HG03469 (cell line): ENCODE data around the gene KLF7.
A peak's percentile ranks its signal among the peaks of the same experiment; 100 is the strongest.

Experiments
- ATAC-seq: cut with Tn5 transposase; IDR thresholded peaks from one replicate; pipeline ENCODE4 v1.9.1; 2021; ENCODE audit warnings: mild to moderate bottlenecking, moderate library complexity, moderate number of reproducible peaks; ENCODE audit not compliant: unreplicated experiment

Gene KLF7

DNA sequence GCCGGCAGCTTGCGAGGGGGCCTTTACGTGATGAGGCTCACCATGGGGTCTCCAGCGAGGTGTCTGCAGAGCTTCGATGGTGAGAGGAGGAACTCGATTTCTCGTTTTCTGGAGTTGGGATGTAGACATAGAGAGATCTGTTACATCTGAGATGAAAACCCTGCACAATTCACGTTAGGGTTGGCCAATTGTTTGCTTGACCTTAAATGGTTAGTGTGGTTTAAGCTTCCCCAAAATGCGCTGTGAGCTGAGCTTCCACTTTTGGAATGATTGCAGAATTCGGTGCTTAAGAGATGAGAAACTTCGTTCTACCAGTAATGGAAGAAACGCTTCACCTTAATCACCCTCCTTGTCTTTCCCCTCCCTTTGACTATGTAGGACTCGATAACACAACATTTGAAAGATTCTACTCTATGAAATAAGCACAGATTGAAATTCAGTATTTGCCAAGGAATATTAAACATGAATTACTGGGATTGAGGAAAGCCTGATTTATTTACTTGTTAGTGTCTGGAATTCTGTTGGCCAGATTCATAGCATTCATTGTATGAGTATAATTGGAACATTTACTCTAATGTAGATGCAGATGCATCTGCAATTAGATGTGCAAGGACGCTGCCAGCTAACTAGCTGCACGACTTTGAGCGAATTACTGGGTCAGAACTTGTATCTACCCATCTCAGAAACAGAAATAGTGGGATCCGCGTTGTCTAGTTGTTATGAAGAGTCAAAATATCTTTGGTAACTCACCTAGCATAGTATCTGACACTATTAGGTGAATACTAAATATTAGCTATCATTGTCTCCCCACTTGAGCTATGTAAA, 1.6 kb upstream of the KLF7 start:
- no peak for ATAC-seq

DNA sequence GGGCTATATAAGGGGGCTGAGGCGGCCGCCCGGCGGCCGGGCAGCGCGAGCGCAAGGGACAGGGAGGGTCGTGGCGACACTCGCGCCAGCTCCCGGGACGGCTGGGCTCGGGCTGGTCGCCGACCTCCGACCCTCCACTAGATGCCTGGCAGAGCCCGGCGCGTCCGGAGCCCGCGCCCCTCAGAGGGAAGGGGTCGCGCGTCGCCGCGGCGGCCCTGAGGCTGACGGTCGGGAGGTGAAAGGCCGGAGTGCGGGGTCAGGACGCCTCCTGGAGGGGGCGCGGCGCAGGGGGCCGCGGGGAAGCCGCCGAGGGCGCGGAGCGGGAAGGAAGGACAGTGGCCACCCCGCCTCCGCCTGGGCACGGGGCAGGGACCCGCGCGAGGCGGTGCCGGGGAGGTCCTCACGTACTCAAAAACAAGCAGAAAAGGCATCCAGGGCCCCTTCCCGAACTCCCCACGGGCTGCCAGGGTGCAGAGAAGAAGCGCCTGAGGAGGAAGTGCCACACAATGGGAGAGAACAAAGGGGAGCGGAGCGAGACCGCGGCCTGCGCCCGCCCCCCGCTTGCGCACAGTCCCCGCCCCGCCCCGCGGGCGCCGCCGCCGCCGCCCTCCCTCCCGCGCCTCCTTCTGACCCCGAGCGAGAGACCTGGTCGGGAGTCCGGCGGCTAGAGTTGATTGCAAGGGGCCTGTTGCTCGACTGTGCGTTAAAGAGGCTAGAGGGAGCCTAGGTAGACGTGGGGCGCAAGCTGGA, 776 bp upstream of the KLF7 start:
- ATAC-seq: peak; percentile 24

- ATAC-seq: peak; percentile 92
These were observed 246 bp upstream of the KLF7 start for GRCh38 chr2:207166039-207166348.

- no peak for ATAC-seq
These were observed 1.5 kb downstream of the KLF7 start for GRCh38 chr2:207164006-207164831.

DNA sequence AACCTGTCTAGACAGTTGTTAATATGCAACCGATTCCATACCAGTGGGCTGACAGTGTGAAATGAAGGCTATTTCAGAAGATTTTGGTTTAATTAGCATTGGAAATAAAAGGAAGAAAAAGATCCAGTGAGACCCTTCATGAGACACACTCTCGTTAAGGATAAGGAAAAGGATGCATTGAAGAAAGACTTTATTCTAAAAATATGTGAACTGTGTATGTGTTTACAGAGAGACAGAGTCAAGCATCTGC, 2.1 kb downstream of the KLF7 start:
- no peak for ATAC-seq

DNA sequence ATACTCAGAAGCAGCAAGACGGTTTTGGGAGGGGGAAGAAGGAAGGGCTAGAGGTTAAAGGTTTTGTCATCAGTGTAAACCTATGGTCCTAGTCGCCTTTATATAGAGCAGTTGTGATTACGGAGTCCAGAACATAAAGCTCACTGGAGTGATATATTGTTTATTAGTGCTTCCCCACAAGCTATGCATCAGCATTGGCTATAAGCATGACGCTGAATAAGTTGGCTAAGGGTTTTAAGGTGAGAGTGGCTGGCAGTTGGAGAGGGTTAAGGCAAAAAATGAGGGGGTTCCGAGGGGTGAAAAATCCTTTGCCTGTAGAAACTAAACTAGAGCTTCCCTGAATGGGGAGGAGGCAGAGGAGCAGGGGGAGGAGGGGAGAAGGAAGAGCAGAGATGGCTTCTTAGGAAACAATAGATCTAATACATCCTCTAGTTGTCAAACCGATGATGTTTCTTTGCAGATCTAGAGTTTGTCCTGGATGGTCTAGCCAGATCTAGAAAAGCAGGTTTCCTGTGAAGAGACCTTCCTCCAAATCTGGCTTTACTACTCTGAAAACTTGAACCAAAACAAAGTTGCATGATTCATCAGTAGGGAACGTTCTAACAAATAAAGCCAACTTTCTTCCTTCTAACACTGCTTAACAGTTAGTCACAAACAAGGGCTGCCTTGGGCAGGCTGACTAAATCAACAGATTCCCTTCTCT, 2.5 kb downstream of the KLF7 start:
- no peak for ATAC-seq

DNA sequence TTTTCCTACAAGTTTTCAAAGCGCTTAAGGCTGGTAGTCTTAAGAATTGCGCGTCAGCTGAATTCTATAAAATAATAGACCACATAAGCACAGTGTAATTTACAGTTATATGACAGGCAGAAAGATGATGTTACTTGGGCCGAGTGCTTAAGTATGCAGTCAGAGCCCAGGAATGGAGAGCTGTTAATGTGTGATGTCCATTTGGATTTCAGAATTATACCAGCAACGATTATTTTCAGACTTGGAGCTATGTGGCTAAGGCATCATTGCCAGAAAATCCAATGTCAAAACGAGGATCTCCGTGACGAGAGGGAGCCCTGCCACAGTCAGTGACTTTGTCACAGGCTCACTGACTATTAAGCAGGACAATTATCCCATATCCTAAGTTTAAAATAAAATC, 3.4 kb downstream of the KLF7 start:
- no peak for ATAC-seq

DNA sequence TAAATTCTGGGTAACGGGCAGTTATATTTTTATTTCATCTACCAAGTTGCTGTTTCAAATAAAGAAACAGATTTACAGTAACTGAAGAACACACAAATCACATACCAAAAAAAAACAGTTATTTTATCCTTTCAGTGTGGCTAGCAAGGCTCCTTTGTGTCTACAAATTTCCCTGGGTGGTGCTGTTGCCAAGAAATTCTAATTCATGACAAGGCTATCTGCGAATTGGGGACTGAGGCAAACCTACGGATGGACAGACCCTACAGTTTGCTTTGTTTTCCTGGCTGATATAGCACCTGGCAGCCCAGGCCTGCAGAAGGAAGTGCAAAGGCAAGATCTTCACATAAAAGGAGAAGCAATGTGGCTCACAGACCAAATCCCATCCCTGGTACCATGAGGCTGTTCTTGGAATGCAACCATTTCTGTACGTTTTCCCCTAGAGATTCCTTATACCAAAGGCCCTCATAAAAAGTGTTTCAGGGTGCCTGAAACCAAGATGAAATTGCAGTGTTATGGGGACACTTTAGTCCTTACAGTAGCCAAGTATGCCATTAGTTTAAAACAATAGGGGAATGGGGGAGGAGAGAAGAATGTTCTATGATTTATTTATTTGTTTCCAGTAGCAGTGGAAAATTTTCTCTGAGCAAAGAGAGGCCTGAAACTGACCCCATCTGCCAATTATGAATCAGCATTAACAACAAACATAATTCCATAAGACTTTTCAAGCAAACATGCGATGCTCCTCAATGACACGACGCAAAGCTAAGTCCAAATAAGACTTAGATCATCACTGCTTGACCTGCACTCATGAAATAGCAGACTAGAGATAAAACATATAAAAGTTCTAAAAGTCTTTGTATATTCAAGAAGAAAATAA, 4.3 kb downstream of the KLF7 start:
- ATAC-seq: no peak

GRCh38 chr2:207160115-207160514, 5.6 kb downstream of the KLF7 start:
- ATAC-seq: no peak

DNA sequence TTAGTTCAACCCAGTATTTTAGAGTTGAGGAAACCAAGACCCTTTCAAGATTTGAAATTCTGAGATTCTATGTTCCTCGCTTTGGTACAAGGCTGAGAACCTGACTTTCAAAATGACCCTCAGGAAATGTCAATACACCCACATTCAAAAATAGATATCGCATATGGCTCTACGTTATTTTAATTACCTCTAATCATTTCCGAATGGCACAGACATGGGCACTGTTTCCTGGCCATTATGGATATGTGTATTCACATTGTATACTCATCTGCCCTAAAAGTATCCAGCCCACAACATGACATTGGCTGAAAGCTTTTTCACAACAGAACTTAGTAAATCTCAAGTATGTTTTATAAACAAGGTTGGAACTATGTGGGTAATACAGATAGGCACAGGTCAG, 6.7 kb downstream of the KLF7 start:
- ATAC-seq: no peak

GRCh38 chr2:207157731-207158130, 8.0 kb downstream of the KLF7 start:
- ATAC-seq: no peak

GRCh38 chr2:207157162-207157481, 8.6 kb downstream of the KLF7 start:
- no peak for ATAC-seq

GRCh38 chr2:207156451-207157161, 9.1 kb downstream of the KLF7 start:
- peak; percentile 55 for ATAC-seq

DNA sequence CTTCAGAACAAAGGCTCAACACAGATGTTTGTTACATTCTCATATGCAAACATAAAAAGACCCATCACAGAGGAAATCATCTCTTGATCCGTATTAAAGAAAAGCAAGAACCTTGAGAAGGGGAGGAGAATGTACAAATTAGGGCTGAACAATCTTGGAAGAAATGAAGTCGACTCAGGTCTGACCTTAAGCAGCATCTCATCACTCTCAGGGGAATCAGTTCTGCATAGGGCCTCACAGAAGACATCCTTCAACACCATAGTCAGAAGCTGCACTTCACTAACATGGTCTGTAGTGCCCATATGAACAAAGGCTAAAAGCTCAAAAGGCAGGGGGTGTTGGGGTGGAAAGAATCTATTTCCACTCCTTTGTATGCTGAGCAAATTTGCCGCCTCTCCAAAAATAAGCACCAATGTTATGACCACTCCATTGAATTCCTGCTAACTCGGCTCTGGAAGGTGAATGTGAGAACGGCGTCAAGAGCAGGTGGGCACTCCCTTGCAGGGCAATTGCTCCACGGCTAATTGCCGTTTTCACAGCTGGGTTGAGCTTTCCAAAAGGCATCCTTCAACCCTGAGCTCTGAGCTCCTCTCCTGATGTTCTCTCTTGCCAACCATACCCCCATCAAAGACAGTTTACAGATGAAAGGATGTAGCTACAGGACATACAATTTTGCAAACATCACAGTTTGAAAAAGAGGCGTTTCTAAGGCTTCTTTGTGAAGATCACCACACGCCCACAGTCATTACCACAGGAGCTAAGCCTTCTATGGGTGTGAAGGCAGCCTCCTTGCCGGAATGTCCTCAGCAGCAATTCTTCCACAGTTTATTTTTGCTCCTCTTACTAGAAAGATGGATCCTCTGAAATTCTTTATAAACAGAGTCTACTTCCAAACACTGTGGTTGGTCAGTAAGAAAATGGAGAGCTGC, 10.0 kb downstream of the KLF7 start:
- ATAC-seq: no peak

GRCh38 chr2:207154556-207155510, 10.9 kb downstream of the KLF7 start:
- no peak for ATAC-seq

GRCh38 chr2:207153266-207153975, 12.3 kb downstream of the KLF7 start:
- ATAC-seq: no peak

DNA sequence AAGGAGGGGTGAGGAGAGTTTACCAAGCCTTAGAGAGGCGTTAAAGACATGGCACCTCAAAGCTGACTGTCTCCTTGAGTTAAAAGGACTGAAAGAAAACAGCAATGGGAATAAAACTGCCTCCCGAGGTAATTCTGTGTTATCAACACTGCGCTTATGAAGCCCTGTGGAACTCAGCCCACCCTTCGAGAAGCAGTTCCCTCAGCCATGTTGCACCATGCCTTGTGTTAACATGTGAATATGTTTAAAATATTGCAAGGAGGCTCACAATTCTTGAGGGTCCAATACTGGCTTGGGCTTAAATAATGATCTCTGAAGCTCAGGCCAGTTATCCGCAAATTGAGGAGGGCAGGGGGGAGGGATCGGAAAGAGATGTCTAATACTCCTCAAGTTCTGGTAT, 14.7 kb downstream of the KLF7 start:
- no peak for ATAC-seq
